NB4 (cell line): Measurements from ENCODE around the gene LIN7B.

Source experiments
- CTCF ChIP-seq: IDR thresholded peaks from one replicate; pipeline ENCODE4 v1.5.1; 2012; ENCODE audit warnings: low read depth, low read length
- MAX ChIP-seq: IDR thresholded peaks from 2 replicates; pipeline ENCODE4 v1.6.1; 2011; ENCODE audit warnings: low read depth, low read length
- MYC ChIP-seq: IDR thresholded peaks from 2 replicates; pipeline ENCODE4 v1.6.1; 2011; ENCODE audit warnings: low read depth, low read length
- POLR2A ChIP-seq: IDR thresholded peaks from 2 replicates; pipeline ENCODE4 v1.6.1; 2011; ENCODE audit warnings: mild to moderate bottlenecking; ENCODE audit not compliant: insufficient read length; ENCODE audit errors: extremely low read depth

- TF ChIP-seq CTCF: no peak
- no peak for TF ChIP-seq POLR2A
- peak; percentile 60 for TF ChIP-seq MYC
- no peak; the same call in 1 of the 2 replicates for TF ChIP-seq MAX
Measured at GRCh38 chr19:49150106-49150943, 36.2 kb downstream of the LIN7B start.
